GM21515 (cell line): ENCODE measurements around the gene VAV2.

Source experiments
- ATAC-seq: cut with Tn5 transposase; IDR thresholded peaks from one replicate; pipeline ENCODE4 v1.9.1; 2021; ENCODE audit not compliant: unreplicated experiment

Gene VAV2

DNA sequence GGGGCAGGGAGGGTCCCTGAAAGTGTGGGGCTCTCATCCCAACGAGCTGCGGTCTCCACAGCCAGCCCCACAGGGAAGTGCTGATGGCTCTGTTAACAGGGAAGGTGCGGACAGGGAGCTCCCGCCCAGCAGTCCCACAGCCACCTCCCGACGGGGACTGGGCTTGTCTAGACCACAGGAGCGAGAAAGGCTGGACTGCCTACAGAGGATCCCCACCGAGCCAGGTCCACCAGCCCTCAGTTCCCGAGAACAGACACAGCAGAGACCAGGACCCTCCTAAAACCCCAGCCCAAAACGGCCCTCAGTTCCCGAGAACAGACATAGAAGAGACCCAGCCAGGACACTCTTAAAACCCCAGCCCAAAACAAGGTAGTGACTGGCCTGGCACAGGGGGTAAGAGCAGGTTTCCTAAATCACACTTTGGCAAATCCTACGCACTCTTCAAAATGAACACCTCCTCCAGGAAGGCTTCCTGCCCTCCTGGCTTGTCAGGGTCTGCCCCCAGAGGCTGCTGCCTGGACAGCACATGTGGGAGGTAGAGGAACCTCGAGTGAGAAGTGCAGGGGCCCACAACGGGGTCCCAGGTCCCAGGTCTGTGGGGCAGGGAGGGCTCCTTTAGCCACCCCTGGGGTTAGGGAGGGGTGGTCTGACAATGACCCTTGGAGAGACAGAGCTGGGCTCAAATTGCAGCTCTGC, 167.9 kb downstream of the VAV2 start:
- ATAC-seq = no peak

DNA sequence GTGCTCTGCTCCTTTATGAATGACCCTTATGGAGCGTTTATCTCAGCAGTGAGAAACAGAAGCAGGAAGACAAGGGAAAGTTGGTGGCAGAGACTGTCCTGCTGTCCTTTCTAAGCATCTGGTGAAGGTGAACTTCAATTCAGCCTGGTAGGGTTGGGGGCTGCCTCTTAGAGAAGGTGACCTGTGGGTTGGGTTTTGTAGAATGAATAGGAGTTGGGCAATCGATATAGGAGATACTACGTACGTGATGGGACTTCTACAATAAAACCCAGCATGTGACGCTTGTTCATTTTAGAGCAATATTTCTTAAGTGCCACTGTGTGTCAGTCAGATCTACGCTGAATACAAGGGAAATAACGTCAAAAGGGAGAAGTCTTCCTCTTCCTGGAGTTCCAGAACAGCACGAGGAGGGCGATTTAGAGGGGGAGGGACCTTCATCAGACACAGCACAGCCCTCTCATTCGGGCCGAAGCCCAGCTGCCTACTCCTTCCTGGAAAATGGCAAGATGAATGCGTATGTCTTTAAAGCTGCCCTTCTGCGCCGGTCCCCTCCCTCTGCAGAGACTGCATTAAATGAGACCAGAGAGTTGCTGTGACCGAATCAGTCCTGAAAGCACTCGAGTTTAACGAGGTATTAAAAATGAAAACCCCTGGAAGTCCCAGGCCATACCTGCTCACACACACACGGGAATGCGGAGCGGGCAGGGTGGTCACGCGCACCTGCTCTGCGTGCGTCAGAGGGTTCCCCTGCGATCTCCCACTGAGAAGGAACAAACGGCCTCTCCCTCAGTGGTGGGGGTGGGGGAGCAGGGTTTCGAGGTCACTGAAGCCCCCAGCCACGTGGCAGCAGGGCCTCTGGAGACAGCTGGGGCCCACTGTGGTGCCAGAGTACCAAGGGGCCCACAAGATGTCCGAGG, 168.7 kb downstream of the VAV2 start:
- no peak for ATAC-seq

- no peak for ATAC-seq
These were observed 169.6 kb downstream of the VAV2 start for GRCh38 chr9:133822430-133823065.

DNA sequence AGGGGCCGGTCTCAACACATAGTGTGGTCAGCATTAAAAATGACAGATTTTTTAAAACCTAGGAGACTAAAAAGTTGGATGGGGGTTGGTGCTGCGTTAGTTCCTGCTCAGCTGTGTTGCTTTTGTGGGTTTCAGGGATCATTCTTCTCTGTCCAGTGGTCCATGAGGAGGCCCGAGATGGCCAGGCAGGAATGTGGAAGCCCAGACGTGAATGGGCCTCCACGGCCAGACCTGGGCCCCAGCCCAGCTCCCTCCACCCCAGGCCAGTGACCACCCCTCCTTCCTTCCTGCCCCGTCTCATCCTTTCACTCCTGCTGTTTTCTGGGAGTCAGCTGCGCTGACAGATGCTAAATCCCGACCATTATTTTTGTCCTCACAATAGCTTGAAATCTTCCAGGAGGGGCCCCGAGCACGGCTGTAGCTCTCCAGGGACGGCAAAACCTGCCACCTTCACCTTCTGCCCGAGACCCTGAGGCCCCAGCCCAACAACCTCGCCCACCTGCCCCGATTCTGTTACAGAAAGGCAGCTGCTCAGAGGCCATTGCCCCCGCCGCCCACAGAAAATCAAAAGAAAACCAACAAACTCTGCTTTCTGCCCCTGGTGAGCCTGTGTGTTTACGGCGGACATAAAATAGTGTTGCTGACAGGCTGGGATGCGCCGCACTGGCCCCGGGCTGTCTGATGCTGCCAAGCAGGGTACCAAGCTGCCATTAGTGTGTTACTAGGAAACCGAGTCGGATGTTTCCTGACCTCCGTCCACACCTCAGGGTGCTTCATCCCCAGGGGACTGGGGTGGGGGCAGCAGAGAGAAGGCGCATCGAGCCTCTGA, 170.3 kb downstream of the VAV2 start:
- ATAC-seq = no peak

DNA sequence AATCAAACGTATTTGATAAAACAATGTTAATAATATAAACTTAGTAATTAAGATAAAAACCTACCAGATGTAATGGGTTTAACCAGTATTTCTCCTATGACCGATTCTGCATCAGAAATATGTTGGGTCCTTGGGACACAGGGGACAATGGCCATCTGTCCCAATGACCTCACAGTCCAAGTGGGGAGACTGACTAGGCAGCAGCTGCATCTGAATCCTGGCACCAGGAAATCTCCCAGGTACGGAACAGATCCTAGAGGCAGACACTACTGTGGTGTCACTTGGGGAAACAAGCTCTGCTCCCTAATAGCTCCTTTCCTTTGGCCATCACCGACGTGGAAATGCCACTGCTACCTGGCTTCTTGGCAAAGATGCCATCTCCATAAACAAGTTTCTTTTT, 172.2 kb downstream of the VAV2 start:
- no peak for ATAC-seq

DNA sequence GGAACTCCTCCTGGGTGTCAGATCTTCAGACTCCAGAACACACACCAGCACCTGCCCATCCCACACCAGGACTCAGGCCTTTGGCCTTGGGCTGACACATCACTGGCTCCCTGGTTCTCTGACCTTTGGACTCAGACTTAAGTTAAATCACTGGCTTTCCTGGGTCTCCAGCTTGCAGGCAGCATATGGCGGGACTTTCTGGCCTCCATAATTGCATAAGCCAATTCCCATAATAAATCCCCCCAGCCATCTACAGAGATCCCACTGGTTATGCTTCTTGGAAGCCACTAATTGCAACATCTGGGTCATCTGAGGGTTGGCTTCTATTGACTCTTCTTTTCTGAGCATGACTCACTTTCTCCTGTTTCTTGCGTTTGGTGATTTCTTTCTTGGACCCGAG, 173.7 kb downstream of the VAV2 start:
- ATAC-seq = no peak

GRCh38 chr9:133815781-133816180, 176.3 kb downstream of the VAV2 start:
- no peak for ATAC-seq

GRCh38 chr9:133814586-133815208, 177.4 kb downstream of the VAV2 start:
- no peak for ATAC-seq

DNA sequence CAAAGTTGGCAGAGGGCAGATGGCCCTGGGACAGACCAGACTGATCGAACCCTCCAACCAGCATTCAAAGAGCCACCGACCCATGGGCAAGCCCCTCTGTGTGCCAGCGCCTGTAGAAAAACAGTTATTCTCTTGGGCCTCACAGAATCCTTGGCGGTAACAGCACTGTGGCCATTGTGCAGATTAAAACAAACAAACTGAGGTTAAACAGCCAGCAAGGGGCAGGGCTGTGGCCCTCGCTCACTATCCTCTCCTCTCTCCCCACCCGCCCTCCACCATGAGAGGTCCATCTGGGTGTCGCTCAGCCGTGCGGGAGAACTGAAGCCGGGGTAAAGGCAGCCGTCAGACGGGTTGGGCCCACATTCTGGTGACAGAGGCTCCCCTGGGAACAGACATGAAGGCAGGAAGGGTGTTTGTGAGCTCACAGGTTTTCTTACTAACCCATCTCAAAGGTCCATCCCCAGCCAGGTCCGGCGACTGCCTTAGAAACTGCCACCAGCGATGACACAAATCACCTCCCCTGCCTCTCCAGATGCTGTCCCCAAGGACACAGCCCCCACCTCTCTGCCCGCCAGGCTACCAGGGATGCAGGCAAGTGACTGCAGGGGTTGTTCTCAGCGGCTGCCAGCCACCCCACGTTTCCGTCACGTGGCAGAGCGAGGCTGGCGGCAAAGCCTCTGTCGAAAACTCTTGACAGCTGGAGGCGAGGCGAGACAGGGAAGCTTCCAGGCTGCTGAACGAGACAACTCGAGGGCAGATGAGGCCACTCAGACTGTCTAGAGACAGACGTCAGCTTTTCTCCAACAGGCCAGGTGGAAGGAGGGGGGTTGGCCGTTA, 178.2 kb downstream of the VAV2 start:
- ATAC-seq = no peak

DNA sequence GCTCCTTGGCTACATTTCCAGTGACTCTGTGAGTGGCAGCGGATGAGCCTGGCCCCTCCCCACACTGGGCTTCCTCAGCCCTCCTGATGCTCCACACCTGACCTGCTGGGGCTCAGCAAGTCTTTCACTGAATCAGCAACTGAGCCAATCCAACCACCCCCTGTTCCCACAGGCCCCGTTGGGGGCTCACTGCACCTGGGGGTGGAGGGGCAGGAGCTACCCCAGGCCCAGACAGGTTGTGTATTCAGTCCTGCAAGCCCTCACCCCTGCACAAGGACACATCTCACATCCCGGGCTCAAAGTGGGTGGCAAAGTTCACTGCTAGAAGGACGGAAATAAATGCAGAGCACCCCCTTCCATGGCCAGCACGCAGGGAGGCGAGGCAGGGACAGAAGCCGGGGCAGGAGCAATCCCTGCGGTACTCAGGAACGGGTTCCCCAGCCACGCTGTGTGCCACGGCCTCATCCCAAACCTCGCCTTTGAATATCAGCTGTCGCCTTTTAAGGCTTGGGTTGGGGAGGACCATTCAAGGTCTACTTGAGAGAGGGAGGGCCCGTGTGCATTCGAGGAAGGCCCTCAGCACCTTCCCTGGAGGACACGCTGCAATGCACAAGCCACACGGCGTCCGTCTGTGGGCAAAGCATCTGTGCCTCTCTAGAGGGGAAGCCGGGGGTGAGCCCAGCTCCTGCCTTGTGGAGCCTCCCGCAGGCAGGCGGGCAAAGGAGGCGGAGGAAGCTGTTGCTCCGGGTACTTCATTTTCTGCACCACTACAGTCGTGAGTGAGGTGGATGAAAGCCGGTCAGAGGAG, 179.0 kb downstream of the VAV2 start:
- ATAC-seq = no peak

GRCh38 chr9:133812077-133812868, 179.9 kb downstream of the VAV2 start:
- no peak for ATAC-seq

GRCh38 chr9:133811471-133811870, 180.7 kb downstream of the VAV2 start:
- ATAC-seq = no peak

DNA sequence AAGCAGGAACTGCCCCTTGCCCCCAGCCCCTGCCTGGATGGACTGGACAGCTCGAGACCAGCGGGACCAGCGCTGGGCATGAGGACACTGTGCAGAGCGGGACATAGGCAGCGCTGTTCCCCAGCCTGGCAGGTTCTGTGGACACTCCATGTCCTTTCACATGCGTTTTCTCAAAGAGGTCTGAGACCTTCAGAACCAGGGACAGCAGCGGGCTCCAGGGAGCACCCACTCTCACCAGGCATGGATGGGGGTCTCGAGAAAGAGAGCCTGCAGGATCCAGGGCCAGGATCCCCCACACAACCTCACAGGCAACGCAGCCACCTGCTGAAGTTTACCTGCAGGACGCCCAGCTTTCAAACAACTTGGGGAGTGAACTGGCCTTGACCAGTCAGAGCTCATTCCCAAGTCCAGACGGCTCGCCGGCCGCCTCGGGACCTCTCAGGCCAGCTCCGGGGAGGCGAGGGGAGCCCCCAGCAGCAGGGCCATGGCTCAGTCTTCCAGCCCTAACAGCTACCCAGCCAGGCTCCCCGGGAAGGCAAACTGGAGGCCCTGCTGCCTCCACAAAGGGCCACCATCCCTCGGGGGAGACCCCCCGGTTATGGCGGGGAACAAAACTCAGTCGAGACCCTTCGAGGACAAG, 181.4 kb downstream of the VAV2 start:
- ATAC-seq = no peak

- ATAC-seq = no peak
These were observed 182.8 kb downstream of the VAV2 start for GRCh38 chr9:133809335-133809734.

DNA sequence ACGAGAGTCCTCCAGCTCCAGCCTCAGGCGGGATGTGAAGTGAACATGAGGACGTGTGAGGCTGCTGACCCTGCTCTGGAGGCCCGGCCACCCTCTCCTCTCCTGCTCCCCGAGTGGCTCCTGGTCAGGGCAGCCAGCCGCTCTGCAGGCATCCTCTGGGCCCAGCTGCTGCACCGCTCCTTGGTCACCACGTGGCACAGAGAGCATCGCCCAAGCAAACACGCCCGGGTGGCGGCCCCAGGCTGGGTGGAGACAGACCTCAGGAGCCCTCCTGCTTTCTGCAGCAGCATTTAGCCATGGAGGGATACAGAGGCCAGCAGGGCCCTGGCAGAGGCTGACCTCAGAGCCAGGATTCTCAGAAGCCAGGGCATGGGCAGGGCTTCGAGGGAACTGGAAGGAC, 184.3 kb downstream of the VAV2 start:
- ATAC-seq = no peak

DNA sequence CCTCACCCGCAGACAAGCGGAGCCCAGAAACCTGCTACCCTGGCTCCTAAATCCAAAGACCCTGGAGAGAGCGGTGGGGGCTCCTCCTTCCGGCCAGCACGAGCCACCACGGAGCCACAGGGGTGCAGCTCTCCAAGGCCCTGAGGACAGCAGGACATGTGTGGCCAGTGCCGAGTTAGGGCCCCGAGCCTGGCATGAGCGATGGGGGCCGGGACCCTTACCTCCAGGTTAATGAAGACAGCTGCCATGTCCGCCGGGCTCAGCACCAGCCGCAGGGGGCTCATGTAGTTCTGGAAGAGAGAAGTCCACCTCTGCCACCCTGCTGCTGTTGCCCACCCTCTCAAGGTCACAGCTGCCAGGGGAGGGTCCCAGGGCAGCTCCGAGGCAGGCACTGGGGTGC, 185.1 kb downstream of the VAV2 start:
- no peak for ATAC-seq

- ATAC-seq = no peak
These were observed 185.5 kb downstream of the VAV2 start for GRCh38 chr9:133806623-133807010.
